K562 (cell line): ENCODE measurements around the gene SPRY4. TPM values are rescaled to one million over a fixed set of nuclear protein-coding genes. Genes with fewer than 3 reads are reported as not detected.

ENCODE experiments used
- ATAC-seq: fragments of 200-7000 bp; cut with Tn5 transposase; 3 replicates; pipeline ENCODE4 v1.9.1; 2020; ENCODE audit warnings: moderate library complexity
- BruUV-seq: library from RNA; stranded (reverse); fragments of 400-500 nt; replicated peaks from 2 replicates; lab custom pipeline; 2021; lab: Mats Ljungman, UMichigan
- CTCF ChIA-PET: fragments of 300-600 bp; formaldehyde crosslinking; extraction: SDS; loops from one replicate; lab custom pipeline; 2021; ENCODE audit warnings: low intra/inter-chr PET ratio; lab: Yijun Ruan, JAX
- POLR2A ChIA-PET: fragments of 300-600, 350-650 bp; sonication (Branson Sonifier 250); formaldehyde crosslinking; extraction: SDS; loops from one replicate; lab custom pipeline; 2021; ENCODE audit warnings: antibody characterized with exemption, inconsistent platforms; lab: Yijun Ruan, JAX
- DNase-seq, 4 experiments: peaks; one replicate each; pipeline versions ENCODE4 v3.0.0 to v3.0.0-alpha.2; 2011 to 2018; ENCODE audit warnings: low spot score in 3 of 4, mixed read lengths in 3 of 4; ENCODE audit errors: extremely low read depth in 1 of 4
- FAIRE-seq: peaks from 2 replicates; lab custom pipeline; 2011; peaks lifted over from hg19 to GRCh38; lab: Jason Lieb, UNC
- H2AFZ ChIP-seq: 2 replicates; pipeline ENCODE4 v1.6.0; 2011; ENCODE audit warnings: low read depth, low read length, control low read depth, inconsistent platforms
- H3K27ac ChIP-seq: fragments of 200-600 bp; 3 replicates; pipeline ENCODE4 v1.8.0; 2011; ENCODE audit warnings: low read depth, mild to moderate bottlenecking, control low read depth, inconsistent platforms, low read length, moderate library complexity, mixed read lengths; ENCODE audit errors: extremely low read depth
- H3K27me3 ChIP-seq, 2 experiments: fragments of 300-600 bp in 1 of 2; 2 replicates in 1 of 2; 3 replicates in 1 of 2; pipeline versions ENCODE4 v1.6.0 to v1.8.0; 2011; ENCODE audit warnings: inconsistent platforms in 2 of 2, low read length in 2 of 2, mild to moderate bottlenecking in 1 of 2, mixed read lengths in 1 of 2, moderate library complexity in 1 of 2; ENCODE audit not compliant: control insufficient read depth in 2 of 2, insufficient read depth in 2 of 2
- H3K36me3 ChIP-seq: fragments of 300-600 bp; 3 replicates; pipeline ENCODE4 v1.8.0; 2011; ENCODE audit warnings: mild to moderate bottlenecking, low read length, inconsistent platforms; ENCODE audit not compliant: control insufficient read depth, insufficient read depth
- H3K4me1 ChIP-seq, 2 experiments: fragments of 200-600 bp in 1 of 2; replicated peaks in 1 of 2; 2 replicates in 1 of 2; 3 replicates in 1 of 2; pipeline versions ENCODE4 v1.5.1 to v1.8.0; 2011; ENCODE audit warnings: inconsistent platforms in 2 of 2, low read length in 2 of 2, mild to moderate bottlenecking in 1 of 2, mixed read lengths in 1 of 2, moderate library complexity in 1 of 2; ENCODE audit not compliant: control insufficient read depth in 2 of 2, insufficient read depth in 2 of 2
- H3K4me2 ChIP-seq: 2 replicates; pipeline ENCODE4 v1.6.1; 2011; ENCODE audit warnings: low read length, control low read depth, inconsistent platforms, mixed read lengths; ENCODE audit not compliant: insufficient read depth
- H3K4me3 ChIP-seq: fragments of 200-600 bp; sonication (generic), shearing (Covaris generic); 2 replicates; pipeline ENCODE4 v1.5.1; 2016; ENCODE audit warnings: control low read depth, inconsistent platforms
- H3K79me2 ChIP-seq: fragments of 200-600 bp; 3 replicates; pipeline ENCODE4 v1.8.0; 2011; ENCODE audit warnings: low read length, inconsistent platforms; ENCODE audit not compliant: control insufficient read depth, insufficient read depth
- H3K9ac ChIP-seq, 2 experiments: 2 replicates each; pipeline versions ENCODE4 v1.6.0 to v1.6.1; 2011; ENCODE audit warnings: low read depth in 2 of 2, low read length in 2 of 2, control low read depth in 1 of 2, inconsistent platforms in 1 of 2, mild to moderate bottlenecking in 1 of 2, mixed read lengths in 1 of 2; ENCODE audit not compliant: insufficient read depth in 1 of 2
- H3K9me1 ChIP-seq: one replicate; pipeline ENCODE4 v1.6.0; 2011; ENCODE audit warnings: inconsistent platforms, mild to moderate bottlenecking, low read length, moderate library complexity; ENCODE audit not compliant: control insufficient read depth, insufficient read depth
- H3K9me3 ChIP-seq: replicated peaks from 2 replicates; pipeline ENCODE4 v1.5.1; 2011; ENCODE audit warnings: low read depth, low read length, inconsistent platforms; ENCODE audit not compliant: control insufficient read depth, insufficient read depth
- H4K20me1 ChIP-seq: replicated peaks from 2 replicates; pipeline ENCODE4 v1.6.1; 2011; ENCODE audit warnings: low read length, inconsistent platforms, mixed read lengths; ENCODE audit not compliant: control insufficient read depth, insufficient read depth
- CBFA2T3 ChIP-seq: fragments of 450-650 bp; IDR thresholded peaks from 2 replicates; pipeline ENCODE4 v1.6.1; 2017
- CEBPG ChIP-seq, 3 experiments: fragments of 200-800 bp in 1 of 3; sonication (Bioruptor generic) in 1 of 3; sonication (generic) in 1 of 3; formaldehyde crosslinking in 1 of 3; IDR thresholded peaks in 2 of 3; conservative IDR thresholded peaks in 1 of 3; 2 replicates each; pipeline versions ENCODE4 v1.6.1 to v1.8.0; 2016 to 2022; ENCODE audit warnings: missing compliant biosample characterization in 2 of 3, missing genetic modification characterization in 2 of 3, mild to moderate bottlenecking in 1 of 3, missing genetic modification reagents in 1 of 3
- DNMT1 ChIP-seq: fragments of 450-650 bp; IDR thresholded peaks from 2 replicates; pipeline ENCODE4 v1.6.1; 2016; ENCODE audit warnings: antibody characterized with exemption, mild to moderate bottlenecking
- ETV5 ChIP-seq: sonication (generic); formaldehyde crosslinking; IDR thresholded peaks from 2 replicates; pipeline ENCODE4 v1.4.0; 2020; ENCODE audit warnings: low read depth, mild to moderate bottlenecking, missing genetic modification reagents
- MBD2 ChIP-seq: sonication (generic); IDR thresholded peaks from 2 replicates; pipeline ENCODE4 v1.6.1; 2016; ENCODE audit warnings: low read depth, borderline replicate concordance
- NONO ChIP-seq, 2 experiments: fragments of 200-400 bp in 1 of 2; fragments of 450-650 bp in 1 of 2; formaldehyde crosslinking in 1 of 2; IDR thresholded peaks; 2 replicates each; pipeline ENCODE4 v1.6.1; 2017; ENCODE audit warnings: low read depth in 2 of 2, mild to moderate bottlenecking in 2 of 2, moderate library complexity in 2 of 2, low read length in 1 of 2
- RAD21 ChIP-seq, 2 experiments: fragments of 250-450 bp in 1 of 2; fragments of 450-650 bp in 1 of 2; sonication (Bioruptor Pico) in 1 of 2; formaldehyde crosslinking in 1 of 2; IDR thresholded peaks in 1 of 2; conservative IDR thresholded peaks in 1 of 2; 2 replicates each; pipeline versions ENCODE4 v1.4.0 to v1.8.0; 2020 to 2022; ENCODE audit warnings: mild to moderate bottlenecking in 2 of 2, moderate library complexity in 1 of 2
- RBM15 ChIP-seq: fragments of 200-400 bp; formaldehyde crosslinking; IDR thresholded peaks from 2 replicates; pipeline ENCODE4 v1.6.1; 2018; ENCODE audit warnings: mild to moderate bottlenecking, low read length, moderate library complexity; ENCODE audit not compliant: insufficient read depth
- SMAD1 ChIP-seq: fragments of 150-350 bp; IDR thresholded peaks from 2 replicates; pipeline ENCODE4 v1.6.1; 2014; ENCODE audit warnings: low read length, low read depth; ENCODE audit not compliant: partially characterized antibody
- ZNF311 ChIP-seq: fragments of 250-450 bp; sonication (Bioruptor Pico); IDR thresholded peaks from 2 replicates; pipeline ENCODE4 v1.4.0; 2020; ENCODE audit warnings: mild to moderate bottlenecking, moderate library complexity
- WGBS: fragments of 100-300 bp; shearing (Covaris generic); methylation state at CpG from one replicate; pipeline ENCODE4 v1.1.6; 2016; ENCODE audit warnings: low coverage, mixed read lengths; ENCODE audit not compliant: insufficient coverage; ENCODE audit errors: missing lambda C conversion rate; 5-methylcytosine and 5-hydroxymethylcytosine counted together
- in situ Hi-C: fragments of 300-500 bp; cut with MboI; formaldehyde crosslinking; loops from 4 replicates; pipeline ENCODE4 v1.15.0; 2018; ENCODE audit warnings: inconsistent platforms, mixed read lengths
- intact Hi-C: fragments of 100-400 bp; cut with micrococcal nuclease; formaldehyde crosslinking; loops from 2 replicates; pipeline ENCODE4 v1.14.2; 2022
- polyA plus RNA-seq, 8 experiments: library from polyadenylated mRNA; depleted of rRNA in 4 of 8; stranded (reverse) in 5 of 8; unstranded in 3 of 8; fragments of >200 nt; fragmentation: Nextera tagmentation in 2 of 8; fragmentation: Illumina TruSeq in 1 of 8; extraction: Ambion mirVana in 2 of 8; extraction: Trizol in 1 of 8; gene quantifications; 2 replicates each; pipeline versions ENCODE4 v1.2.1 to v1.2.3, GENCODE V29; 2011 to 2014; ENCODE audit warnings: inconsistent platforms in 1 of 8, missing spikeins in 1 of 8
- total RNA-seq, 7 experiments: library from RNA; depleted of rRNA in 6 of 7; stranded (reverse); fragments of >200 nt in 6 of 7; fragmentation: Illumina TruSeq in 2 of 7; extraction: Trizol in 2 of 7; gene quantifications; 2 replicates each; pipeline versions ENCODE4 v1.2.1 to v1.2.3, GENCODE V29; 2011 to 2021; ENCODE audit warnings: low replicate concordance in 1 of 7
- TF ChIP-seq, protein P1 (sequence below): fragments of 200-800 bp; sonication (Bioruptor generic); IDR thresholded peaks from 2 replicates; pipeline ENCODE4 v1.6.1; 2017; ENCODE audit warnings: missing genetic modification characterization, missing compliant biosample characterization
- TF ChIP-seq, protein P2 (sequence below): fragments of 450-650 bp; formaldehyde crosslinking; IDR thresholded peaks from 2 replicates; pipeline ENCODE4 v1.4.0; 2020; ENCODE audit warnings: mild to moderate bottlenecking
- TF ChIP-seq, protein P3 (sequence below): fragments of 450-650 bp; formaldehyde crosslinking; IDR thresholded peaks from 2 replicates; pipeline ENCODE4 v1.4.0; 2020; ENCODE audit warnings: mild to moderate bottlenecking, moderate library complexity
- TF ChIP-seq, protein P4 (sequence below): sonication (generic); formaldehyde crosslinking; IDR thresholded peaks from 2 replicates; pipeline ENCODE4 v1.8.0; 2022; ENCODE audit warnings: mild to moderate bottlenecking, missing genetic modification reagents

Gene SPRY4
- total and polyA plus RNA-seq, 9 of the 15 experiments (the other 6 are each of a cell fraction or from before 2014, with no cell fraction given): 2.6 to 24.2 (median 9.5) TPM

DNA sequence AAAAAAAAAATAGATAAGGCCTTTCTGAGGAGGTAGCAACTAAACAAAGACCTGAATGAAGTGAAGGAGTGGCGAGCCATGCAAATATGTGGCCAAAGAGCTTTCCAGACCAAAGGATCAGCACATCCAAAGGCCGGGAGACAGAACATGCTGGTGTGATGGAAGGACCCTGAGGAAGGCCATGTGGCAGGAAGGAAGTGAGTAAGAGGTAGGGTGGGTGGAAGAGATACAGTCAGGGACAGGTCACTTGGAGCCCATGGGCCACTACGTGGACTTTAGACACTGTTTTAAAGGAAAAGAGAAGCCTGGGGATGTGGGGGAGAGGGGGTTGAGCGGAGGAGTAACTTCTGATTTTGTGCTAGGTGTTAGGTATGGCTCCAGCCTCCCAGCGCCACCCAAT, 31.3 kb downstream of the SPRY4 start:
- Histone ChIP-seq H3K27ac (no peak overlapping the region; the same call in 2 of the 3 replicates), H3K9me3 (no peaks in the 10 kb centered on the region), H3K9me1 (no peaks in the 10 kb centered on the region), H3K4me2 (no peak overlapping the region), H3K79me2 (no peaks in the 10 kb centered on the region), H3K9ac (no peak overlapping the region), H3K27me3 (no peaks in the 10 kb centered on the region), H3K4me3 (no peak overlapping the region), H3K36me3 (no peaks in the 10 kb centered on the region), H2AFZ (0 out of 2 replicates have a peak overlapping the region, but pooled peaks have one; percentile 14), H4K20me1 (no peaks in the 10 kb centered on the region), H3K4me1 (peaks cover 14 to 38% of the 10 kb centered on the region in 2 experiments; a peak in 3 of 5 replicates)
- ATAC-seq: no peak
- no TSS peak for BruUV-seq
- FAIRE-seq: no peak
- CTCF ChIA-PET: no interaction called here
- 58% methylated on average over 4 of the region's 5 CpGs for WGBS
- POLR2A ChIA-PET: interaction anchor here (0.9 kb wide), 1 partner anchor 17 kb away, joined by 3 read pairs; no protein-coding TSS in a partner anchor
- peak in 2 of 4 experiments; percentile 28 to 44 for DNase-seq
- intact Hi-C loops (no loop called here), in situ Hi-C loops (no loop called here)
- TF ChIP-seq, protein P1, sequence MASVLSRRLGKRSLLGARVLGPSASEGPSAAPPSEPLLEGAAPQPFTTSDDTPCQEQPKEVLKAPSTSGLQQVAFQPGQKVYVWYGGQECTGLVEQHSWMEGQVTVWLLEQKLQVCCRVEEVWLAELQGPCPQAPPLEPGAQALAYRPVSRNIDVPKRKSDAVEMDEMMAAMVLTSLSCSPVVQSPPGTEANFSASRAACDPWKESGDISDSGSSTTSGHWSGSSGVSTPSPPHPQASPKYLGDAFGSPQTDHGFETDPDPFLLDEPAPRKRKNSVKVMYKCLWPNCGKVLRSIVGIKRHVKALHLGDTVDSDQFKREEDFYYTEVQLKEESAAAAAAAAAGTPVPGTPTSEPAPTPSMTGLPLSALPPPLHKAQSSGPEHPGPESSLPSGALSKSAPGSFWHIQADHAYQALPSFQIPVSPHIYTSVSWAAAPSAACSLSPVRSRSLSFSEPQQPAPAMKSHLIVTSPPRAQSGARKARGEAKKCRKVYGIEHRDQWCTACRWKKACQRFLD (CRISPR knock-in tag): no peak
- TF ChIP-seq MBD2: no peak
- no peak for TF ChIP-seq RAD21 (CRISPR knock-in tag; conservative IDR thresholded peaks at IDR 0.05 in 1 of 2, IDR thresholded peaks at IDR 0.05 in 1 of 2)
- no peak for TF ChIP-seq RBM15
- TF ChIP-seq ZNF311: no peak
- TF ChIP-seq, protein P2, sequence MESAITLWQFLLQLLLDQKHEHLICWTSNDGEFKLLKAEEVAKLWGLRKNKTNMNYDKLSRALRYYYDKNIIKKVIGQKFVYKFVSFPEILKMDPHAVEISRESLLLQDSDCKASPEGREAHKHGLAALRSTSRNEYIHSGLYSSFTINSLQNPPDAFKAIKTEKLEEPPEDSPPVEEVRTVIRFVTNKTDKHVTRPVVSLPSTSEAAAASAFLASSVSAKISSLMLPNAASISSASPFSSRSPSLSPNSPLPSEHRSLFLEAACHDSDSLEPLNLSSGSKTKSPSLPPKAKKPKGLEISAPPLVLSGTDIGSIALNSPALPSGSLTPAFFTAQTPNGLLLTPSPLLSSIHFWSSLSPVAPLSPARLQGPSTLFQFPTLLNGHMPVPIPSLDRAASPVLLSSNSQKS (CRISPR knock-in tag): no peak
- TF ChIP-seq, protein P3, sequence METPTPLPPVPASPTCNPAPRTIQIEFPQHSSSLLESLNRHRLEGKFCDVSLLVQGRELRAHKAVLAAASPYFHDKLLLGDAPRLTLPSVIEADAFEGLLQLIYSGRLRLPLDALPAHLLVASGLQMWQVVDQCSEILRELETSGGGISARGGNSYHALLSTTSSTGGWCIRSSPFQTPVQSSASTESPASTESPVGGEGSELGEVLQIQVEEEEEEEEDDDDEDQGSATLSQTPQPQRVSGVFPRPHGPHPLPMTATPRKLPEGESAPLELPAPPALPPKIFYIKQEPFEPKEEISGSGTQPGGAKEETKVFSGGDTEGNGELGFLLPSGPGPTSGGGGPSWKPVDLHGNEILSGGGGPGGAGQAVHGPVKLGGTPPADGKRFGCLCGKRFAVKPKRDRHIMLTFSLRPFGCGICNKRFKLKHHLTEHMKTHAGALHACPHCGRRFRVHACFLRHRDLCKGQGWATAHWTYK (CRISPR knock-in tag): no peak
- TF ChIP-seq ETV5: 0 out of 2 replicates have a peak, but pooled peaks have one; percentile 46
- no peak for TF ChIP-seq SMAD1
- TF ChIP-seq, protein P4, sequence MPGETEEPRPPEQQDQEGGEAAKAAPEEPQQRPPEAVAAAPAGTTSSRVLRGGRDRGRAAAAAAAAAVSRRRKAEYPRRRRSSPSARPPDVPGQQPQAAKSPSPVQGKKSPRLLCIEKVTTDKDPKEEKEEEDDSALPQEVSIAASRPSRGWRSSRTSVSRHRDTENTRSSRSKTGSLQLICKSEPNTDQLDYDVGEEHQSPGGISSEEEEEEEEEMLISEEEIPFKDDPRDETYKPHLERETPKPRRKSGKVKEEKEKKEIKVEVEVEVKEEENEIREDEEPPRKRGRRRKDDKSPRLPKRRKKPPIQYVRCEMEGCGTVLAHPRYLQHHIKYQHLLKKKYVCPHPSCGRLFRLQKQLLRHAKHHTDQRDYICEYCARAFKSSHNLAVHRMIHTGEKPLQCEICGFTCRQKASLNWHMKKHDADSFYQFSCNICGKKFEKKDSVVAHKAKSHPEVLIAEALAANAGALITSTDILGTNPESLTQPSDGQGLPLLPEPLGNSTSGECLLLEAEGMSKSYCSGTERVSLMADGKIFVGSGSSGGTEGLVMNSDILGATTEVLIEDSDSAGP (CRISPR knock-in tag): no peak
- no peak for TF ChIP-seq NONO (IDR thresholded peaks at IDR 0.05; ENCODE audit: low read depth in 2 of 2, low read length in 1 of 2)
- peak; percentile 38; the same call in 1 of the 2 replicates for TF ChIP-seq CBFA2T3
- no peak for TF ChIP-seq CEBPG (CRISPR knock-in tag; IDR thresholded peaks at IDR 0.05)
- TF ChIP-seq CEBPG (tag; conservative IDR thresholded peaks at IDR 0.05 in 1 of 2, IDR thresholded peaks at IDR 0.05 in 1 of 2): no peak
- no peak for TF ChIP-seq DNMT1
